ENCODE data around the gene IL17RE.
"Not testable (repeated sequence)": the region's sequence is repeated elsewhere in the genome, so short reads cannot be mapped to it uniquely, and the experiment has no call there.

Gene IL17RE

DNA sequence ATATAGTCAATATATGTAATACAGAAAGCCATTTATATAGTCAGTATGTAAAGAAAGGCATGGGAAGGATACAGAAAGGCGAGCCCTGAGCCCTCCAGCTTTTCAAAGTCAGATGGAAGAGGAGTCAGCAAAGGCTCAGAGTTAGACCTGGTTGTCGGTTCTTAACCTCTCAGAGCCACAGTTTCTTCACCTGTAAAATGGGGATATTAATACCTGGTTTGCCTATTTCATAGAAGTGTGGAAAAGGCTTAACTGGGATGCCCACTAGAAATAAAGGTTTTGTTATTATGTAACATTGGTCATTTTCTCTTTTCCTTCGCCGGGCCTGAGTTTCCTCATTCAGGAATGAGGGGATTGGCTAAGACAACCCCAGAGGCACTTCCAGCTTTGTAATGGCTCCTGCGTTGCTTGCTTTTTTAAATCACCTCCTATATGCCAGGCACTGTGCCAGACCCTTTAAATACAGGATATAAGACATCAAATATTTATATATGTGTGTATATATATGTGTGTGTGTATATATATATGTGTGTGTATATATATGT is 33.4 kb downstream of the IL17RE start:
- no peak for DNase-seq

GRCh38 chr3:9937486-9938238 is 35.0 kb downstream of the IL17RE start:
- DNase-seq: no peak

GRCh38 chr3:9938966-9939365 is 36.3 kb downstream of the IL17RE start:
- DNase-seq: no peak

DNA sequence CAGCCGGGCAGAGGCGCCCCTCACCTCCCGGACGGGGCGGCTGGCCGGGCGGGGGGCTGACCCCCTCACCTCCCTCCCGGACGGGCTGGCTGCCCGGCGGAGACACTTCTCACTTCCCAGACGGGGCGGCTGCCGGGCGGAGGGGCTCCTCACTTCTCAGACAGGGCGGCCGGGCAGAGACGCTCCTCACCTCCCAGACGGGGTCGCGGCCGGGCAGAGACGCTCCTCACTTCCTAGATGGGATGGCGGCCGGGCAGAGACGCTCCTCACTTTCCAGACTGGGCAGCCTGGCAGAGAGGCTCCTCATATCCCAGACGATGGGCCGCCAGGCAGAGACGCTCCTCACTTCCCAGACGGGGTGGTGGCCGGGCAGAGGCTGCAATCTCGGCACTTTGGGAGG is 37.3 kb downstream of the IL17RE start:
- not testable (repeated sequence) for DNase-seq

DNA sequence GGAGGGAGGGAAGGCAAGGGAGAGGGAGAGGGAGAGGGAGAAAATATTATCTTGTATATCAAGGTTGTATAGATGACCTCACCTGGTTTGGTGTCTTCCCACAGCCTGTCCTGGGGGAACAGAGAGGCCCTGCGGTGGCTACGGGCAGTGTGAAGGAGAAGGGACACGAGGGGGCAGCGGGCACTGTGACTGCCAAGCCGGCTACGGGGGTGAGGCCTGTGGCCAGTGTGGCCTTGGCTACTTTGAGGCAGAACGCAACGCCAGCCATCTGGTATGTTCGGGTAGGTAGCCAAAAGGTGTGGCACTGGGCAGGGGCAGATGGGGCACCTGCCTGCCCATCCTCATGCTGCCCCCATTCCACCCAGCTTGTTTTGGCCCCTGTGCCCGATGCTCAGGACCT is 38.1 kb downstream of the IL17RE start:
- DNase-seq: no peak

DNA sequence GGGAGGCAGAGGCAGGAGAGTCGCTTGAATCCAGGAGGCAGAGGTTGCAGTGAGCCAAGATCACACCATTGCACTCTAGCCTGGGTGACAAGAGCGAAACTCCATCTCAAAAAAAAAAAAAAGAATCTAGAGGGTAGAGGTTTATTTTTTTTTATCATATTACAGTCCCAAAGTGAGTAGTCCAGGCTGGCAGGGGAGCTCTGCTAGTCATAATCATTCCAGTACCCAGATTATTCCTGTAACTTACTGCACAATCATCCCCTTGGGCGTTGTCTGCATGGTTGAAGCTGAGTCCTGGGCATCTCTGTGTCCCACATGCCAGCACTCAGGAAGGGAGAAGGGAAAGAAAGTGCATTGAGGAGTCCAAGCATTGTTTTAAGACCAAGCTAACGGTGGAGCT is 39.5 kb downstream of the IL17RE start:
- DNase-seq: no peak

DNA sequence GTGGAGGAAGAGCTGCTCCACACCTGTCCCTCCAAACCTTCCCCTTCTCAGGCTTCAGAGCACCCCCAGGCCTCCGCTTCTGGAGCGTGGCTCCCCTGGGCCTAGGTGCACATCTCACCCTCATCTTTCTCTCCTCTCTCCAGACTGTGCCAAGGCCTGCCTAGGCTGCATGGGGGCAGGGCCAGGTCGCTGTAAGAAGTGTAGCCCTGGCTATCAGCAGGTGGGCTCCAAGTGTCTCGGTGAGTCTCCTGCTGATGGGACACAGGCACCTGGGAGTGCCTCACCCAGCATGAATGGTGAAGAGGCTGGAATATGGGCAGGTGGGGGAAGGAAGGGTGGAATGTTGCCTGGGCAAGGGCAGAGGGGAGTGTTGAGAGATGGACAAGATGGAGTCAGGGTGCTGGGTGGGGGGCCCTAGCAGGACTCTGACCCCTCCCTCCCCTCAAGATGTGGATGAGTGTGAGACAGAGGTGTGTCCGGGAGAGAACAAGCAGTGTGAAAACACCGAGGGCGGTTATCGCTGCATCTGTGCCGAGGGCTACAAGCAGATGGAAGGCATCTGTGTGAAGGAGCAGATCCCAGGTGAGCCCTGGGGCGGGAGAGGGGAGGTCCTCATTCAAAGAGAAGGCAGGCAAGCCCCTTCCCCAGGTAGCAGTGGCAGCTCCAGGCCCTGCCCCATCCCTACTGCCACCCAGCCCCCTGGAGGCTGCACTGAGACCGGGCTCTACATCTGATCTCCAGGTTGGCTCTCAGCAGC is 40.5 kb downstream of the IL17RE start:
- DNase-seq: no peak

DNA sequence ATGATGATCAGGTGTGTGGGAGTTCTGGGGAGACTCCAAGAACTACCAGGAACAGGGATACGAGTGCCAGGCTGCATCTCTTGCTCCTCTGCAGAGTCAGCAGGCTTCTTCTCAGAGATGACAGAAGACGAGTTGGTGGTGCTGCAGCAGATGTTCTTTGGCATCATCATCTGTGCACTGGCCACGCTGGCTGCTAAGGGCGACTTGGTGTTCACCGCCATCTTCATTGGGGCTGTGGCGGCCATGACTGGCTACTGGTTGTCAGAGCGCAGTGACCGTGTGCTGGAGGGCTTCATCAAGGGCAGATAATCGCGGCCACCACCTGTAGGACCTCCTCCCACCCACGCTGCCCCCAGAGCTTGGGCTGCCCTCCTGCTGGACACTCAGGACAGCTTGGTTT is 41.6 kb downstream of the IL17RE start:
- DNase-seq: no peak

DNA sequence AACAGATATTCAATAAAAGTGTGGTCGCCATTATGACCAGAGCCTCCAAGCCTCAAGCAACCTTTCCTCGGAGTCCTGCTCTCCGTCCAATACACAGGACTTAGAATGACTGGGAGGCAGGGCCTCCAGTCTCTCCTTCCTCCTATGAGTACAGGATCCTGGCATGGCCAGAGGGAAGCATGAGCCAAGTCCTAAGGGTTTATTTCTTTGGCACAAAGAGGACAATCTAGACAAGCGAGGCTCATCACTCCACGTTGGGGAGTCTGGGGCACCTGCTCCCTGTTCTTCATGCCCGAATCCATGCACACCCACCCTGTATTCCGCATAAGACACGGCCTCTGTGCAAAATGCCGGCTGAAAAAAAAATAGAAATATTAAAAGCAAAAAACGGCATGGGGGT is 42.7 kb downstream of the IL17RE start:
- DNase-seq: no peak

GRCh38 chr3:9946112-9947024 is 43.7 kb downstream of the IL17RE start:
- DNase-seq: peak; percentile 64

DNA sequence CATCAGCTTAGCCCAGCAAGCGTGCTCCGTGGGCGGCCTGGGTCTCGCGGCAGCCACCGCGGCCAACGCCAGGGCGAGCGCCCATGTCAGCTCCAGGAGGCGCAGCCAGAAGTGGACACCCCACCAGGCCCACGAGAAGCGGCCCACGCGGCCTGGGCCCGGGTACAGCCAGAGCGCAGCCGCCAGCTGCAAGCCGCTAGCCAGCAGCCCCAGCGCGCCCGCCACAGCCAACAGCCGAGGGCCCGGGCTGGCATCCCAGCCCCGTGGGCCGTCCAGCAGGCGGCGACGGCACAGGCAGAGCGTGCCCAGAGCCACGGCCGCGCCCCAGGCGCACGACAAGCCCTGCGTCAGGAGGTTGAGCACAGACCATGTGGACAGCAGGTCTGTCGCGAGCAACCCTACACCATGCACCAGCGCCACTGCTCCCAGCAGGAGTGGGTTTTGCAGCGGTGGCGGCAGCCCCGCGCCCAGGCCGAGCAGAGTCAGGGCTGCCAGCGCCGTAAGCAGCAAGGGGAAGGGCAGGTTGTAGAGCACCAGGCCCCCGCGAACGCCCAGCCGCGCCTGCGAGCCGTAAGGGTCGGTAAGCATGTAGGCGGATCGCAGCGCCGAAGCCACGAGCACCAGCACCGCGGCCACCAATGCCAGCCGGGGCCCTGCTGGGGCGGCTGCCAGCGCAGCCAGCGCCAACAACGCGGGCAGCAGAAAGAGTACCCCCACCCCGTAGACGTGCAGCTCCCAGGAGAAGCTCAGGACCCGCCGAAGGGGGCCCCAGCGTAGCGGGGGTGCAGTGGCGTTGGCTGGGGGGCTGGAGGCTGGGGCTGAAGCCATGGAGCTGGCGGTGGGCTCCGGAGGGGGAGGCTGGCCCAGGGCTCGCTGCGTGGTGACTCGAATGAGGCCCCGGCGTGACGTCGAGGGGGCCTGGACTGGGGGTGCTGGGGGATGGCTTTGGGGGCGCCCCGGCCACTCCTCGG is 44.7 kb downstream of the IL17RE start:
- DNase-seq: peak; percentile 60

GRCh38 chr3:9948586-9948985 is 45.9 kb downstream of the IL17RE start:
- no peak for DNase-seq

DNA sequence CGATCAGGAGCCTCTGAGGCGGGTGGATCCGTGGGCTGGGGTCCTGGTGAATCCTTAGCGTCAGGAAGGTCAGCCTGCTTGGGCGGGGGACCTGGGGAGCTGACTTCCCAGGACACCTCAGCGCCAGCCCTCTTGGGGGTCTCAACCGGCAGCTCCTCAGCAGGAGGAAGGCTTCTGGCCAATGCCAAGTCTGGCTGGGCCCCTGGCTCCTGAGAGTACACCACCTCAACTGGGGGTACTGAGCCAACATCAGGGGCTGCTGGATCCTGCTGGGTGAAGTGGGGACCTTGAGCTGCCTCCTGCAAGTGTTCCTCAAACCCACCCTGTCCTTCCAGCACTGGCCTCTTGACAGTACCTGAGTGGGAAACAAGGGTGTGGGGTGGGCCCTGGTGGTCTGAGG is 46.5 kb downstream of the IL17RE start:
- no peak for DNase-seq

DNA sequence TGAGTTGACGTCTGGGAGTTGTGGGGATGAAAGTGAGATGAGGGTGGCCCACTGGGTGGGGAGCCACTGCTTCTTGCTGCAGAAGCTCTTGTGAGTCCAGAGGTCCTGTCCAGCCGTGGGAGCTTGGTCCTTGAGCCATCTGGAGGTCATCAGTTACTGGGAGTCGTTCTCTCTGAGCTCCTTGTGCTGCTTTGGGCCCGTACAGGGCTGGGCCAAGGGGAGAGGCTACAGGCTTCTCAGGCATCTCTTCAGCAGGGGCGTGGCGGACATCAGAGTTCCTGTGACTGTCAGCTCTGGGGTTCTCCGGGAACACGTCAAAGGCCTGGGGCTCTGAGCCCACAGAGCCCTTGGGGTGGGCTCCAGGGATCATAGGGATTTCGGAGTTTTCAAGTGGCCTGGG is 47.0 kb downstream of the IL17RE start:
- DNase-seq: no peak

- no peak for DNase-seq
Measured at GRCh38 chr3:9951126-9951525, 48.5 kb downstream of the IL17RE start.

DNA sequence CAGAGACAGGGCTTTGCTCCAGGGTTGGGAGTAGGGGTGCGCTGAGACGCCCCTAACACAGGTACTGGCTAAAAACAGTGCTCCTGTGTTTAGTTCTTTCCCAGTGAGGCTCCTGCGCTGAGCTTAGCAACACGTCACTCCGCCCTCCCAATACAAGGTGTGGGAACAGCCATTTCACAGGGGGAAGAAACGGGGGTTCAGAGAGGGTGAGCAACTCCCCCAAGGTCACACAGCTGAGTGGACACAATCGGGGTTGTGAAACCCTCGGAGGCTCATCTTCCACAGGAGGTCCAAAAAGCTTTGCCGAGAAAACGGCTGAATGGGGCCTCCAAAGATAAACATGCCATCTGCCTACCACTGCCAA is 48.9 kb downstream of the IL17RE start:
- no peak for DNase-seq

GRCh38 chr3:9951962-9952805 is 49.5 kb downstream of the IL17RE start, which contains the start of gene PRRT3:
Gene PRRT3 (minus strand): TSS chr3:9952408. CDS start chr3:9950115, 2,293 bp downstream.
- no peak for DNase-seq

GRCh38 chr3:9955067-9955502 is 52.4 kb downstream of the IL17RE start:
- peak; percentile 56 for DNase-seq

GRCh38 chr3:9955611-9956352 is 53.1 kb downstream of the IL17RE start:
- no peak for DNase-seq

- no peak for DNase-seq
Measured at GRCh38 chr3:9957214-9957613, 54.6 kb downstream of the IL17RE start.

Measured in SHP77 treated with DMSO at 0.1 percent for 48 hours (cell line).